ENCODE data around the gene FBP1. TPM values are rescaled to one million over a fixed set of nuclear protein-coding genes. Genes with fewer than 3 reads are reported as not detected.
"Not testable (repeated sequence)": the region's sequence is repeated elsewhere in the genome, so short reads cannot be mapped to it uniquely, and the experiment has no call there.

The FBP1 gene
- total RNA-seq, 4 donors from 2014 or later, result 56.1 to 454 (median 413) TPM

- Histone ChIP-seq H3K27ac (no peak overlapping the region), H3K27me3 (no peaks in the 10 kb centered on the region), H3K4me1 (peaks cover 0 to 10% (median 0%) of the 10 kb centered on the region in 4 donors), H3K4me3 (no peak overlapping the region), H3K36me3 (no peaks in the 10 kb centered on the region), H3K9me3 (no peaks in the 10 kb centered on the region)
- no peak for TF ChIP-seq POLR2A (IDR thresholded peaks at IDR 0.05)
- TF ChIP-seq, protein P1, sequence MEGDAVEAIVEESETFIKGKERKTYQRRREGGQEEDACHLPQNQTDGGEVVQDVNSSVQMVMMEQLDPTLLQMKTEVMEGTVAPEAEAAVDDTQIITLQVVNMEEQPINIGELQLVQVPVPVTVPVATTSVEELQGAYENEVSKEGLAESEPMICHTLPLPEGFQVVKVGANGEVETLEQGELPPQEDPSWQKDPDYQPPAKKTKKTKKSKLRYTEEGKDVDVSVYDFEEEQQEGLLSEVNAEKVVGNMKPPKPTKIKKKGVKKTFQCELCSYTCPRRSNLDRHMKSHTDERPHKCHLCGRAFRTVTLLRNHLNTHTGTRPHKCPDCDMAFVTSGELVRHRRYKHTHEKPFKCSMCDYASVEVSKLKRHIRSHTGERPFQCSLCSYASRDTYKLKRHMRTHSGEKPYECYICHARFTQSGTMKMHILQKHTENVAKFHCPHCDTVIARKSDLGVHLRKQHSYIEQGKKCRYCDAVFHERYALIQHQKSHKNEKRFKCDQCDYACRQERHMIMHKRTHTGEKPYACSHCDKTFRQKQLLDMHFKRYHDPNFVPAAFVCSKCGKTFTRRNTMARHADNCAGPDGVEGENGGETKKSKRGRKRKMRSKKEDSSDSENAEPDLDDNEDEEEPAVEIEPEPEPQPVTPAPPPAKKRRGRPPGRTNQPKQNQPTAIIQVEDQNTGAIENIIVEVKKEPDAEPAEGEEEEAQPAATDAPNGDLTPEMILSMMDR (IDR thresholded peaks at IDR 0.05), result no peak
- DNase-seq, result peak in 1 of 3 donors; percentile 38
Observed at GRCh38 chr9:94599102-94599501, 40.2 kb downstream of the FBP1 start.

DNA sequence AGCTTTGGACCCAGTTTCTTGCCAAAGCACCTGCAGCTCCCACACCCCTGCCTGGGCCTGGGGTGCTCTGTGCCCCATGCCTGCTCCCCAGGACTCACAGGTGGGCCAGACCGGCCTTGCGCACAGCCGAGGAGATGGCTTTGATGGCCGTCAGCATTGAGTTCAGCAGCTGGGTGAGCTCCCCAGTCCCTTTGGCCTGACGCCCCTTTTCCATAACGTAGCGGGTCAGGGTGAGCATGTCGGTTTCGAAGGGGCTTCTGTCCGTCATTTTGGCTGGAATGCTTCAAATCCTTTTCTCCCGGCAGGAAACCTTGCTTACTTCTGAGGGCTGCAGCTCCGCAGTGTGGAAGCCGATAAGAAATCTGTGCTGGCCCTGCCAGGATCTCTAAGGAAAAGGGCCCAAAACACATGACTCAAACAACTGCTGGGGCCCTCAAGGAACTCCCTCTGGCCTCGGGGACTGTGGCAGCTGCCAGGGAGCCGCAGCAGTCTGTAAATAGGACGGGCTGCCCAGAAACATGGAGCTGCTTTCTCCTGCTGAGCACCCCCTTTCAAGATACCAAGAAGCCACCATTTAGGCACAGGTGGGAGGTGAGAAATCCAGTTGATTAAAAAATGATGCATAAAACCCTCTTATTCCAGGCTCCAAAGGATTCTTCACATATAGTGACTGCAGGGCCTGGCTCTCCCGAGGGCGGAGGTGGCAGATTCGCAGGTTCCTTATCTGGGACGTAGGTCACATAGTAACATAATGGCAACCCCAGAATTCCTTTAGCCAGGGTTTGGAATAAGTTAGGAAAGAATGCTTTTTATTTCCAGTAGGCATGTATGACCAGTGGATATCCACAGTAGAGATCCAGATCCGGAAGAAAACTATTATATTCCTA lies 45.6 kb downstream of the FBP1 start, which contains the start of gene FBP2:
Gene FBP2 (minus strand): TSS at position 366 of the 887 bp plus-strand sequence. CDS start 98 bp downstream, at position 268.
- no peaks in the 10 kb centered on the region for H3K9me3 ChIP-seq
- H3K4me3 ChIP-seq, result no peak within 1 kb of the TSS
- H3K4me1 ChIP-seq, result no peaks in the 10 kb centered on the region
- no peaks in the 10 kb centered on the region for H3K36me3 ChIP-seq
- peak in 1 of 3 donors; percentile 28 for DNase-seq
- TF ChIP-seq, protein P1 (IDR thresholded peaks at IDR 0.05), result no peak
- TF ChIP-seq POLR2A (IDR thresholded peaks at IDR 0.05), result no peak
- H3K27me3 ChIP-seq, result no peaks in the 10 kb centered on the region
- H3K27ac ChIP-seq, result no peak within 1 kb of the TSS

DNA sequence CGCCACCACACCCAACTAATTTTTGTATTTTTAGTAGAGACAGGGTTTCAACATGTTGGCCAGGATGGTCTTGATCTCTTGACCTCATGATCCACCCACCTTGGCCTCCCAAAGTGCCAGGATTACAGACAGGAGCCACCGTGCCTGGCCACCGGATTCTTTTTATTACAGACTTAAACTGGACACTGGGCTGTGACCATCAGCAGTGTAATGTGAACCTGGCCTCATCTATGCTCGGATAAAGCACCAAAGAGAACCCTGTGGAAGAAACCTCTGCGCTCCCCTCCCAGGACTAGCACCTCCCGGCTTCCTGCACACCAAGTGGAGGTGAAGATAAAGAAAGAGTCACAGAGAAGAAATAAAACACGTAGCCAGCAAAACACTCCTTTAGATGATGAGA lies 46.6 kb downstream of the FBP1 start:
- not testable (repeated sequence) for H3K9me3 ChIP-seq

DNA sequence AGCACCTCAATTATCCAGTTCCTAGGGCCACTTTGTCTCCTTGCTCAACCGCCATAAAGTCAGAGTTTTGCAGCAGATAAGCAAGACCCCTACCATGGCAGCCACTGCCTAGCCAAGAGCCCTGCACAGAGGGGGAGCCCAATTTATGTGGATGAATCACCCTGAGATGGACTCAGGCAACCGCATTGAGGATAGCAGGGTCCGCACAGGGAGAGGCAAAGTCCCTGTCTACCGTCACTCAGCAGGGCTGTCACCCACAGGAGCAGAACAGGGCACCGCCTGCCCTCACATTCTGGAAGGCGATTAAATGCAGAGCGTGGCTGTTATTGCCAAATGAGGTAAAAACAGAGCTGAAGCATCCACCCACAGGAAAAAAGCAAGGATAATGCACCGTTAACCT lies 47.4 kb downstream of the FBP1 start:
- DNase-seq, result peak in 1 of 3 donors; percentile 14
- TF ChIP-seq, protein P1 (IDR thresholded peaks at IDR 0.05), result no peak
- TF ChIP-seq POLR2A (IDR thresholded peaks at IDR 0.05), result no peak
- no peaks in the 10 kb centered on the region for H3K27me3 ChIP-seq
- no peak overlapping the region for H3K4me3 ChIP-seq
- H3K36me3 ChIP-seq, result no peaks in the 10 kb centered on the region
- H3K27ac ChIP-seq, result no peak overlapping the region
- H3K9me3 ChIP-seq, result no peaks in the 10 kb centered on the region
- H3K4me1 ChIP-seq, result no peaks in the 10 kb centered on the region

More for the DNA sequence above, 46.6 kb downstream of the FBP1 start:
- not testable (repeated sequence) for H3K27ac ChIP-seq, H3K4me1 ChIP-seq, H3K36me3 ChIP-seq, H3K27me3 ChIP-seq, H3K4me3 ChIP-seq
- peak in 1 of 3 donors; percentile 31 for DNase-seq

DNA sequence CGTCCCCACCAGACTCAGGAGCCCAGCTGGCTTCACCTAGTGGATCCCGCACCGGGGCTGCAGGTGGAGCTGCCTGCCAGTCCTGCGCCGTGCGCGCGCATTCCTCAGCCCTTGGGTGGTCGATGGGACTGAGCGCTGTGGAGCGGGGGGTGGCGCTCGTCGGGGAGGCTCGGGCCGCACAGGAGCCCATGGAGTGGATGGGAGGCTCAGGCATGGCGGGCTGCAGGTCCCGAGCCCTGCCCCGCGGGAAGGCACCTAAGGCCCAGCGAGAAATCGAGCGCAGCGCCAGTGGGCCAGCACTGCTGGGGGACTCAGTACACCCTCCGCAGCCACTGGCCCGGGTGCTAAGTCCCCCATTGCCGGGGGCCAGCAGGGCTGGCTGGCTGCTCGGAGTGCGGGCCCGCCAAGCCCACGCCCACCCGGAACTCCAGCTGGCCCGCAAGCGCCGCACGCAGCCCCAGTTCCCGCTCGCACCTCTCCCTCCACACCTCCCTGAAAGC lies 48.2 kb downstream of the FBP1 start:
- H3K36me3 ChIP-seq, H3K4me1 ChIP-seq, H3K9me3 ChIP-seq, H3K4me3 ChIP-seq, H3K27ac ChIP-seq, H3K27me3 ChIP-seq: not testable (repeated sequence)
- DNase-seq, result peak in 1 of 3 donors; percentile 7

- TF ChIP-seq, protein P1 (IDR thresholded peaks at IDR 0.05), result no peak
- TF ChIP-seq POLR2A (IDR thresholded peaks at IDR 0.05), result no peak
- H3K4me3 ChIP-seq, result no peak overlapping the region
- no peak overlapping the region for H3K27ac ChIP-seq
- H3K9me3 ChIP-seq, result no peaks in the 10 kb centered on the region
- H3K36me3 ChIP-seq, result no peaks in the 10 kb centered on the region
- no peaks in the 10 kb centered on the region for H3K27me3 ChIP-seq
- H3K4me1 ChIP-seq, result peaks cover 0 to 3% (median 0%) of the 10 kb centered on the region in 4 donors
- DNase-seq, result peak in 1 of 3 donors; percentile 23
Observed at GRCh38 chr9:94588681-94589080, 50.6 kb downstream of the FBP1 start.

Measured in Peyer's patch (tissue), 4 donors.